Measurements from ENCODE around the gene PHF24. TPM values are rescaled to one million over a fixed set of nuclear protein-coding genes. Genes with fewer than 3 reads are reported as not detected.

PHF24 gene
- total RNA-seq, 4 donors from 2014 or later, result 0.26 to 4.2 (median 1.2) TPM

GRCh38 chr9:34971146-34971811 lies 13.2 kb downstream of the PHF24 start:
- TF ChIP-seq POLR2A (IDR thresholded peaks at IDR 0.05) (no peak), POLR2AphosphoS5 (IDR thresholded peaks at IDR 0.05) (no peak), CTCF (IDR thresholded peaks at IDR 0.05) (no peak), EP300 (IDR thresholded peaks at IDR 0.05) (no peak)
- Histone ChIP-seq H3K27me3 (no peaks in the 10 kb centered on the region), H3K4me3 (no peak overlapping the region), H3K27ac (no peak overlapping the region), H3K36me3 (no peaks in the 10 kb centered on the region), H3K4me1 (no peaks in the 10 kb centered on the region), H3K9me3 (no peaks in the 10 kb centered on the region)
- WGBS, result 74% methylated on average over 21 of the region's 21 CpGs
- no peak for DNase-seq (ENCODE audit: low spot score in 2 of 2)

- H3K9me3 ChIP-seq, result no peaks in the 10 kb centered on the region
- TF ChIP-seq EP300 (IDR thresholded peaks at IDR 0.05) (no peak), CTCF (IDR thresholded peaks at IDR 0.05) (no peak), POLR2AphosphoS5 (IDR thresholded peaks at IDR 0.05) (no peak), POLR2A (IDR thresholded peaks at IDR 0.05) (no peak)
- no peaks in the 10 kb centered on the region for H3K27me3 ChIP-seq
- H3K4me3 ChIP-seq, result no peak overlapping the region
- WGBS, result 95% methylated on average over 2 of the region's 2 CpGs
- H3K4me1 ChIP-seq, result no peaks in the 10 kb centered on the region
- no peaks in the 10 kb centered on the region for H3K36me3 ChIP-seq
- H3K27ac ChIP-seq, result no peak overlapping the region
- no peak for DNase-seq (ENCODE audit: low spot score in 2 of 2)
Measured at GRCh38 chr9:34974664-34975063, 16.6 kb downstream of the PHF24 start.

GRCh38 chr9:34976441-34976840 lies 18.4 kb downstream of the PHF24 start:
- H3K27me3 ChIP-seq, result no peaks in the 10 kb centered on the region
- H3K4me1 ChIP-seq, result no peaks in the 10 kb centered on the region
- no peak for DNase-seq (ENCODE audit: low spot score in 2 of 2)
- no peak overlapping the region for H3K27ac ChIP-seq
- 95% methylated on average over 11 of the region's 11 CpGs for WGBS
- no peak for TF ChIP-seq CTCF (IDR thresholded peaks at IDR 0.05)
- no peak for TF ChIP-seq POLR2AphosphoS5 (IDR thresholded peaks at IDR 0.05)
- no peak for TF ChIP-seq EP300 (IDR thresholded peaks at IDR 0.05)
- TF ChIP-seq POLR2A (IDR thresholded peaks at IDR 0.05), result no peak
- no peaks in the 10 kb centered on the region for H3K36me3 ChIP-seq
- no peak overlapping the region for H3K4me3 ChIP-seq
- no peaks in the 10 kb centered on the region for H3K9me3 ChIP-seq

- no peaks in the 10 kb centered on the region for H3K4me1 ChIP-seq
- no peaks in the 10 kb centered on the region for H3K27me3 ChIP-seq
- WGBS, result 91% methylated on average over 11 of the region's 11 CpGs
- no peaks in the 10 kb centered on the region for H3K36me3 ChIP-seq
- no peak for DNase-seq (ENCODE audit: low spot score in 2 of 2)
- H3K4me3 ChIP-seq, result no peak overlapping the region
- TF ChIP-seq CTCF (IDR thresholded peaks at IDR 0.05) (no peak), POLR2A (IDR thresholded peaks at IDR 0.05) (no peak), EP300 (IDR thresholded peaks at IDR 0.05) (no peak), POLR2AphosphoS5 (IDR thresholded peaks at IDR 0.05) (no peak)
- H3K9me3 ChIP-seq, result no peaks in the 10 kb centered on the region
- no peak overlapping the region for H3K27ac ChIP-seq
Measured at GRCh38 chr9:34976992-34977391, 18.9 kb downstream of the PHF24 start.

GRCh38 chr9:34980181-34980761 lies 22.2 kb downstream of the PHF24 start:
- WGBS, result 70% methylated on average over 10 of the region's 11 CpGs

More at GRCh38 chr9:34980181-34980761, 22.2 kb downstream of the PHF24 start:
- TF ChIP-seq POLR2A (IDR thresholded peaks at IDR 0.05) (no peak), EP300 (IDR thresholded peaks at IDR 0.05) (no peak), CTCF (IDR thresholded peaks at IDR 0.05) (no peak), POLR2AphosphoS5 (IDR thresholded peaks at IDR 0.05) (no peak)
- Histone ChIP-seq H3K27me3 (no peaks in the 10 kb centered on the region), H3K9me3 (no peaks in the 10 kb centered on the region), H3K36me3 (no peaks in the 10 kb centered on the region), H3K4me1 (no peaks in the 10 kb centered on the region), H3K27ac (no peak overlapping the region), H3K4me3 (no peak overlapping the region)
- DNase-seq (ENCODE audit: low spot score in 2 of 2), result no peak
